HepG2 (cell line): ENCODE measurements around the gene PGP. TPM values are rescaled to one million over a fixed set of nuclear protein-coding genes. Genes with fewer than 3 reads are reported as not detected.

Source experiments
- AHR ChIP-seq: IDR thresholded peaks from 2 replicates; pipeline ENCODE4 v1.6.1; 2018; ENCODE audit warnings: missing genetic modification reagents, missing compliant biosample characterization
- HNRNPL ChIP-seq: fragments of 200-400 bp; formaldehyde crosslinking; IDR thresholded peaks from 2 replicates; pipeline ENCODE4 v1.6.1; 2017; ENCODE audit warnings: mild to moderate bottlenecking, low read depth, low read length
- IKZF1 ChIP-seq: fragments of 450-650 bp; IDR thresholded peaks from 2 replicates; pipeline ENCODE4 v1.7.1; 2016
- JUN ChIP-seq: sonication (generic); formaldehyde crosslinking; IDR thresholded peaks from 2 replicates; pipeline ENCODE4 v1.4.0; 2020; ENCODE audit warnings: mild to moderate bottlenecking, missing genetic modification reagents
- MLLT10 ChIP-seq: sonication (generic); formaldehyde crosslinking; IDR thresholded peaks from 2 replicates; pipeline ENCODE4 v1.4.0; 2020; ENCODE audit warnings: missing genetic modification reagents
- NKX3-1 ChIP-seq: sonication (generic); formaldehyde crosslinking; IDR thresholded peaks from 2 replicates; pipeline ENCODE4 v1.5.0; 2020; ENCODE audit warnings: missing genetic modification reagents
- PHF8 ChIP-seq: sonication (generic); formaldehyde crosslinking; IDR thresholded peaks from 2 replicates; pipeline ENCODE4 v1.5.0; 2020; ENCODE audit warnings: missing genetic modification reagents
- POLR2A ChIP-seq, 2 experiments: IDR thresholded peaks; 2 replicates each; pipeline ENCODE4 v1.6.1; 2011; ENCODE audit warnings: low read depth in 2 of 2, low read length in 2 of 2, mild to moderate bottlenecking in 1 of 2, moderate library complexity in 1 of 2; ENCODE audit not compliant: insufficient read depth in 1 of 2
- POLR2G ChIP-seq: fragments of 200-400 bp; formaldehyde crosslinking; IDR thresholded peaks from 2 replicates; pipeline ENCODE4 v1.6.1; 2018; ENCODE audit warnings: mild to moderate bottlenecking, low read depth, low read length, moderate library complexity
- RELA ChIP-seq: sonication (generic); formaldehyde crosslinking; IDR thresholded peaks from 2 replicates; pipeline ENCODE4 v1.4.0; 2020; ENCODE audit warnings: missing genetic modification reagents
- RFXANK ChIP-seq: IDR thresholded peaks from 2 replicates; pipeline ENCODE4 v1.6.1; 2016
- SIN3A ChIP-seq: IDR thresholded peaks from 2 replicates; pipeline ENCODE4 v1.6.1; 2011; ENCODE audit warnings: low read depth, mild to moderate bottlenecking, control low read depth, low read length, borderline replicate concordance
- SNAI1 ChIP-seq: sonication (generic); formaldehyde crosslinking; IDR thresholded peaks from 2 replicates; pipeline ENCODE4 v1.5.0; 2020; ENCODE audit warnings: mild to moderate bottlenecking, missing genetic modification reagents, borderline replicate concordance
- SOX13 ChIP-seq, 3 experiments: fragments of 450-650 bp in 1 of 3; sonication (generic) in 1 of 3; formaldehyde crosslinking in 1 of 3; IDR thresholded peaks in 2 of 3; conservative IDR thresholded peaks in 1 of 3; 2 replicates each; pipeline versions ENCODE4 v1.5.0 to v1.6.1; 2016 to 2020; ENCODE audit warnings: antibody characterized with exemption in 1 of 3, mild to moderate bottlenecking in 1 of 3, missing compliant biosample characterization in 1 of 3, missing genetic modification reagents in 1 of 3, moderate library complexity in 1 of 3
- TCF12 ChIP-seq, 2 experiments: fragments of 450-650 bp in 1 of 2; sonication (generic) in 1 of 2; formaldehyde crosslinking in 1 of 2; IDR thresholded peaks; 2 replicates each; pipeline versions ENCODE4 v1.6.1 to v1.8.0; 2017 to 2022; ENCODE audit warnings: antibody characterized with exemption in 1 of 2, mild to moderate bottlenecking in 1 of 2, missing genetic modification reagents in 1 of 2, moderate library complexity in 1 of 2
- ZBTB38 ChIP-seq: sonication (generic); formaldehyde crosslinking; IDR thresholded peaks from 2 replicates; pipeline ENCODE4 v1.5.1; 2020; ENCODE audit warnings: mild to moderate bottlenecking, missing genetic modification reagents
- ZFP62 ChIP-seq: sonication (generic); formaldehyde crosslinking; IDR thresholded peaks from 2 replicates; pipeline ENCODE4 v1.4.0; 2020; ENCODE audit warnings: missing genetic modification reagents
- ZNF160 ChIP-seq: sonication (generic); formaldehyde crosslinking; IDR thresholded peaks from 2 replicates; pipeline ENCODE4 v1.8.0; 2022; ENCODE audit warnings: mild to moderate bottlenecking, inconsistent platforms, missing genetic modification reagents
- ZNF225 ChIP-seq: sonication (generic); formaldehyde crosslinking; IDR thresholded peaks from 2 replicates; pipeline ENCODE4 v1.4.0; 2020; ENCODE audit warnings: mild to moderate bottlenecking, missing genetic modification reagents
- ZNF713 ChIP-seq: sonication (generic); formaldehyde crosslinking; IDR thresholded peaks from 2 replicates; pipeline ENCODE4 v1.4.0; 2020; ENCODE audit warnings: mild to moderate bottlenecking, missing genetic modification reagents
- ZNF737 ChIP-seq: sonication (generic); formaldehyde crosslinking; IDR thresholded peaks from 2 replicates; pipeline ENCODE4 v1.5.0; 2020; ENCODE audit warnings: missing genetic modification reagents, mild to moderate bottlenecking, borderline replicate concordance
- ZNF891 ChIP-seq: sonication (generic); formaldehyde crosslinking; IDR thresholded peaks from 2 replicates; pipeline ENCODE4 v1.5.0; 2020; ENCODE audit warnings: mild to moderate bottlenecking, missing genetic modification reagents
- polyA plus RNA-seq, 8 experiments: library from polyadenylated mRNA; depleted of rRNA in 3 of 8; stranded (reverse) in 7 of 8; unstranded in 1 of 8; fragments of >200 nt; fragmentation: Illumina TruSeq in 4 of 8; extraction: Trizol in 4 of 8; gene quantifications; 2 replicates each; pipeline versions ENCODE4 v1.2.1 to v1.2.3, GENCODE V29; 2011 to 2016; ENCODE audit warnings: low read depth in 4 of 8, missing spikeins in 1 of 8, mixed read lengths in 1 of 8; ENCODE audit not compliant: insufficient read depth in 1 of 8
- total RNA-seq, 5 experiments: library from RNA; depleted of rRNA; stranded (reverse); fragments of >200 nt; fragmentation: Illumina TruSeq; extraction: Trizol; gene quantifications; 2 replicates each; pipeline ENCODE4 v1.2.3, GENCODE V29; 2016; ENCODE audit warnings: low read depth in 1 of 5
- TF ChIP-seq, protein P1 (sequence below): sonication (generic); formaldehyde crosslinking; IDR thresholded peaks from 2 replicates; pipeline ENCODE4 v1.5.0; 2020; ENCODE audit warnings: mild to moderate bottlenecking, missing genetic modification reagents
- TF ChIP-seq, protein P2 (sequence below): sonication (generic); formaldehyde crosslinking; IDR thresholded peaks from 2 replicates; pipeline ENCODE4 v1.5.1; 2020; ENCODE audit warnings: missing genetic modification reagents, mild to moderate bottlenecking, borderline replicate concordance
- TF ChIP-seq, protein P3 (sequence below): IDR thresholded peaks from 2 replicates; pipeline ENCODE4 v1.6.1; 2016; ENCODE audit warnings: mild to moderate bottlenecking, missing biosample characterization, missing genetic modification reagents
- TF ChIP-seq, protein P4 (sequence below): sonication (generic); formaldehyde crosslinking; IDR thresholded peaks from 2 replicates; pipeline ENCODE4 v1.8.1; 2023; ENCODE audit warnings: mild to moderate bottlenecking, missing genetic modification reagents, borderline replicate concordance

PGP gene
- total and polyA plus RNA-seq, 2 of the 13 experiments (the other 11 are each of a cell fraction or from before 2014, with no cell fraction given), result 7.3 to 18.3 TPM

DNA sequence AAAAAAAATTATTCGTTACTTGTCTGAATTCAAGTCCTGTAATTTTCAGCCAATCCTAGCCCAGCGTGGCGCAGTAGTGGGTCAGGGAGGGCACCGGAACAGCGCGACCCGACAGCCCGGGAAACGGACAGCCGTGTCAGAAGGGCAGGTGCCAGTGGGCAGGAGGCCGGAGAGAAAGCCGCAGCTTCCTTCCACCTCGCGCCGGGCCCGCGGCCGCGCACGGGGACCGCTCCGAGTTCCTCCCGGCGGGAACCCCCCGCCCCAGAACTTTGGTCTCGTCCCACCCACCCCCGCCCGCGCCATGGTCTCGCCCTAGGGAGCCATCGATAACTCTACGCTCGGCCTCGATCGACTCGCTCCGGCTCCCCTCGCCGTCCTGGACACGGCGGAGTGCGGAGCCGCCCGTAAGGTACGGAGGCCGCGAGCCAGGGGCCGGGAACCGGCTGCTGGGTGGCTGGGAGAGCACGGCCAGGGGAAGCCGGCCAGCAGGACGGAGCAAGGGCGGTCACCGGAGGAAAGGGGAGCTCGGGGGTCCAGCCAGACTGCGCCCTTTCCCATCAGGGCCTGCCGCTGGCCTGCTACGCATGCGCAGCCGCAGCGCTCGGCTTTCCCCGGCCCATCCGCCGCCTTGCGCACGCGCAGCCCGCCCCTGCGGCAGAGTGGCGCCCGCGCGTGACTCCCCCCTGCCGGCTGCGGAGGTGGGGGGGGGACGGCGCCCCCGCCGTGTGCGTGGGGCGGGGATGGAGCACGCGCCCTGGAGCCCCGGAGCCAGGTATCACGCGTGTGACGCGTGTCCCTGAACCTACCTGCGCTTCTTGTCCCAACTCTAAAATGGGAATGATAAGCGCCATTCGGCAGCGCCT, 9.3 kb downstream of the PGP start, which contains the start of gene MLST8 (continued):
- TF ChIP-seq, protein P1, sequence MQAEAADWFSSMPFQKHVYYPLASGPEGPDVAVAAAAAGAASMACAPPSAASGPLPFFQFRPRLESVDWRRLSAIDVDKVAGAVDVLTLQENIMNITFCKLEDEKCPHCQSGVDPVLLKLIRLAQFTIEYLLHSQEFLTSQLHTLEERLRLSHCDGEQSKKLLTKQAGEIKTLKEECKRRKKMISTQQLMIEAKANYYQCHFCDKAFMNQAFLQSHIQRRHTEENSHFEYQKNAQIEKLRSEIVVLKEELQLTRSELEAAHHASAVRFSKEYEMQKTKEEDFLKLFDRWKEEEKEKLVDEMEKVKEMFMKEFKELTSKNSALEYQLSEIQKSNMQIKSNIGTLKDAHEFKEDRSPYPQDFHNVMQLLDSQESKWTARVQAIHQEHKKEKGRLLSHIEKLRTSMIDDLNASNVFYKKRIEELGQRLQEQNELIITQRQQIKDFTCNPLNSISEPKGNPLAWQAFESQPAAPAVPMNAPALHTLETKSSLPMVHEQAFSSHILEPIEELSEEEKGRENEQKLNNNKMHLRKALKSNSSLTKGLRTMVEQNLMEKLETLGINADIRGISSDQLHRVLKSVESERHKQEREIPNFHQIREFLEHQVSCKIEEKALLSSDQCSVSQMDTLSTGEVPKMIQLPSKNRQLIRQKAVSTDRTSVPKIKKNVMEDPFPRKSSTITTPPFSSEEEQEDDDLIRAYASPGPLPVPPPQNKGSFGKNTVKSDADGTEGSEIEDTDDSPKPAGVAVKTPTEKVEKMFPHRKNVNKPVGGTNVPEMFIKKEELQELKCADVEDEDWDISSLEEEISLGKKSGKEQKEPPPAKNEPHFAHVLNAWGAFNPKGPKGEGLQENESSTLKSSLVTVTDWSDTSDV (CRISPR knock-in tag), result no peak; the same call in 1 of the 2 replicates
- 0 out of 2 replicates have a peak, but pooled peaks have one; percentile 27 for TF ChIP-seq ZBTB38 (CRISPR knock-in tag)
- TF ChIP-seq ZFP62 (CRISPR knock-in tag), result no peak
- TF ChIP-seq MLLT10 (CRISPR knock-in tag), result no peak
- TF ChIP-seq ZNF713, result no peak
- peak; percentile 89; the same call in 1 of the 2 replicates for TF ChIP-seq AHR (CRISPR knock-in tag)
- no peak for TF ChIP-seq HNRNPL
- TF ChIP-seq IKZF1, result no peak
- TF ChIP-seq, protein P2, sequence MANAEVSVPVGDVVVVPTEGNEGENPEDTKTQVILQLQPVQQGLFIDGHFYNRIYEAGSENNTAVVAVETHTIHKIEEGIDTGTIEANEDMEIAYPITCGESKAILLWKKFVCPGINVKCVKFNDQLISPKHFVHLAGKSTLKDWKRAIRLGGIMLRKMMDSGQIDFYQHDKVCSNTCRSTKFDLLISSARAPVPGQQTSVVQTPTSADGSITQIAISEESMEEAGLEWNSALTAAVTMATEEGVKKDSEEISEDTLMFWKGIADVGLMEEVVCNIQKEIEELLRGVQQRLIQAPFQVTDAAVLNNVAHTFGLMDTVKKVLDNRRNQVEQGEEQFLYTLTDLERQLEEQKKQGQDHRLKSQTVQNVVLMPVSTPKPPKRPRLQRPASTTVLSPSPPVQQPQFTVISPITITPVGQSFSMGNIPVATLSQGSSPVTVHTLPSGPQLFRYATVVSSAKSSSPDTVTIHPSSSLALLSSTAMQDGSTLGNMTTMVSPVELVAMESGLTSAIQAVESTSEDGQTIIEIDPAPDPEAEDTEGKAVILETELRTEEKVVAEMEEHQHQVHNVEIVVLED, result peak; percentile 82
- TF ChIP-seq POLR2A (IDR thresholded peaks at IDR 0.05; ENCODE audit: insufficient read depth in 1 of 2, low read depth in 2 of 2, low read length in 2 of 2), result peak; percentile 77 to 80
- TF ChIP-seq JUN (CRISPR knock-in tag), result no peak
- 0 out of 2 replicates have a peak, but pooled peaks have one; percentile 46 for TF ChIP-seq ZNF225 (CRISPR knock-in tag)
- 0 out of 2 replicates have a peak, but pooled peaks have one; percentile 26 for TF ChIP-seq NKX3-1 (CRISPR knock-in tag)
- TF ChIP-seq, protein P3, sequence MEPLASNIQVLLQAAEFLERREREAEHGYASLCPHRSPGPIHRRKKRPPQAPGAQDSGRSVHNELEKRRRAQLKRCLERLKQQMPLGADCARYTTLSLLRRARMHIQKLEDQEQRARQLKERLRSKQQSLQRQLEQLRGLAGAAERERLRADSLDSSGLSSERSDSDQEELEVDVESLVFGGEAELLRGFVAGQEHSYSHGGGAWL, result peak; percentile 61; the same call in 1 of the 2 replicates
- no peak for TF ChIP-seq RELA (CRISPR knock-in tag)
- TF ChIP-seq, protein P4, sequence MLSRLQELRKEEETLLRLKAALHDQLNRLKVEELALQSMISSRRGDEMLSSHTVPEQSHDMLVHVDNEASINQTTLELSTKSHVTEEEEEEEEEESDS (CRISPR knock-in tag), result peak; percentile 45; the same call in 1 of the 2 replicates
- TF ChIP-seq ZNF891 (CRISPR knock-in tag), result peak; percentile 69
- no peak for TF ChIP-seq TCF12 (IDR thresholded peaks at IDR 0.05)
- peak; percentile 49; the same call in 1 of the 2 replicates for TF ChIP-seq TCF12 (CRISPR knock-in tag; IDR thresholded peaks at IDR 0.05)
- TF ChIP-seq PHF8 (CRISPR knock-in tag), result peak; percentile 100
- no peak for TF ChIP-seq ZNF737 (CRISPR knock-in tag)
- TF ChIP-seq SOX13 (IDR thresholded peaks at IDR 0.05), result peak; percentile 18; the same call in 1 of the 2 replicates
- peak in 1 of 2 experiments; percentile 17; a peak in 1 of 4 replicates for TF ChIP-seq SOX13 (CRISPR knock-in tag; conservative IDR thresholded peaks at IDR 0.05 in 1 of 2, IDR thresholded peaks at IDR 0.05 in 1 of 2)
- peak; percentile 87 for TF ChIP-seq POLR2G
- no peak for TF ChIP-seq RFXANK (CRISPR knock-in tag)
- 0 out of 2 replicates have a peak, but pooled peaks have one; percentile 61 for TF ChIP-seq SIN3A
- no peak for TF ChIP-seq ZNF160 (CRISPR knock-in tag)
- TF ChIP-seq SNAI1 (CRISPR knock-in tag), result peak; percentile 96
